ENCODE data around the gene SPNS2.

The SPNS2 gene

GRCh38 chr17:4480929-4481898 lies 17.5 kb upstream of the SPNS2 start:
- peak; percentile 59 to 60 for DNase-seq

- DNase-seq: no peak
Measured at GRCh38 chr17:4482338-4483011, 16.2 kb upstream of the SPNS2 start.

DNA sequence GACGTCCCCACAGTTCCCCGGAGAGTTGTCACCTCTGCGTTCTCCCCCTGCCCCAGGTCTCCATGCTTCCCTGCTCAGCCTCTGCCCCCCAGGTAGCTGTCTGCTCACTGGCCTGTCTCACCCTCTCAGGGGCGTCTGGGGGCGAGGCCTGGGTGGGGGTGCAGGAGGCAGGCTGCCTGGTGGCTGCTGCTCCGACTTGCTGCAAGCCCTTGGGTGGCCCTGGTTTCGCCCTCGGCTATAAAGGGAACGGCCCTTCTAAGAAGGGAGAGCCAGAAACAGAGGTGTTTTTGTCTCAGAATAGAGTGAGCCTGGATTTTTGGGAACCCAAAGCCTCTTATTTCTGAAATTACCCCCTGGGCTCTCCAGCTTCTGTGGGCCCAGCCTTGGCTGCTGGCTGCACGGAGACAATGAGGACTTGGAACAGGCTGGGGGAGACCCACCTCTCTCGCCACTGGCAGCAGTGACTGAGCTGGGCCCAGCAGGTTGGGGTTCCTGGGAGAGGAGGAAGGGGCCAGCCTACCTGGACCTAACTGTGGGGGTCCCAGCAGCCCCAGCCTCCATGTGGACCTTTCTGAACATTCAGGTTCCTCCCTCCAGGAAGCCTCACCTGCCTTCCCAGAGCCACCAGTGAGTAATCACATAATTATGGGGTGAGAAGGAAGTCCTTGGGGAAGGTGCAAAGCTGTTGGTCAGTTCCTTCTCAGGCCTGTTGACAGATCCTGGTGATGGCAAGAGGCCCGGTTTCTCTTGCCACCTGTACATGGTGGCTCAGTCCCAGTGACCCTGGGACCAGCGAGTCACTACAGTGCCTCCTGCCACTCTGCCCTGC lies 15.5 kb upstream of the SPNS2 start:
- no peak for DNase-seq

DNA sequence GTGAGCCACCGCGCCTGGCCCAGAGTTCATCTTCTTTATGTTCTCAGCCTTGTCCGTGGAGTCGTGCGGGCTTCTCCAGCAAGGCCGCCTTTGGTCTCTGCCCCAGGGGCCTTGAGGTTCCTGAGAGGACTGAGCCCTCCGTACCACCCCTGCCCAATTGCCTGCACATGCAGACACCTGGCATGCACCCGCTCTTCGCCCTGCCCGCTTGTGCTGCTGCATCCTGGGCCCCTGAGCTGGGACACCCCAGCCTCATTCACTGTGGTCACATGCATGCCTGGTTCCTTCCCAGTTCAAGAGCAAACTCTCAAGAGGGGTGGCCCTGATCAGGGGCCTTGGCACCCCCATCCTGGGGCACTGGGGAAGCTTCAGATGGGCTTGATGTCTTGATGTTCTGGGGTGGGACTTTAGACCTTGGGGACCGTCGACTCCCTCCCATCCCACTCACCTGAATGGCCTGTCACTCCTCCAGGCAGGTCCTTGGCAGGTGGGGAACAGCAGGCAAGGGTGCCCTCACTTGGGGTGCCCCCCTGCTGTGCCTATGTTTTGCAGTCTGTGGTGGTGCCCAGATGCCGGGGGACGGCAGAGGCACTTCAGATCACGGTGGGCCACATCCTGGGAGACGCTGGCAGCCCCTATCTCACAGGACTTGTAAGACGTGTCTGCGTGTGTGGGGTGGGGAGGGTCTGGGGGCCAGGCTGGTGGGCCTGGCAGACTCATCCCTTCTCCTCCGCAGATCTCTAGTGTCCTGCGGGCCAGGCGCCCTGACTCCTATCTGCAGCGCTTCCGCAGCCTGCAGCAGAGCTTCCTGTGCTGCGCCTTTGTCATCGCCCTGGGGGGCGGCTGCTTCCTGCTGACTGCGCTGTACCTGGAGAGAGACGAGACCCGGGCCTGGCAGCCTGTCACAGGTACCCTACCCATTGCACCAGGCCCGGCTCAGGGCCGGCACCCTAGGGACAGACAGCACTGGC lies 12.7 kb upstream of the SPNS2 start:
- peak; percentile 69 to 75 for DNase-seq

DNA sequence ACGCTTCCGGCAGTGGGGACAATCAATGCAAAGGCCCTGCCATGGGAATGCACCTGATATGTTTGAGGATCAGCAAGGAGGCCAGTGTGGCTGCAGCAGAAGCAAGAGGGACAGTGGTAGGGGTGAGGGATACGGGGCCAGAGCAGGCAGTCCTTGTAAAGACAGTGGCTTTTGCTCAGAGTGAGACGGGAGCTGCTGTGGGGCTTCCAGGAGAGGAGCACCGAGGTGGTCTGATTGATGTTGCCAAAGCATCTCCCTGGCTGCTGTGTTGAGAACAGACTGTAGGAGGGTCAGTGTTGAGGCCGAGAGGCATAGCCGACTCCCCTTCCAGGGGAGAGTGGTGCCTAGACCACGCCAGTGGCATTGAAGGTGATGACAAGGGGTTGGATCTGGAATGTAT lies 11.4 kb upstream of the SPNS2 start:
- DNase-seq: no peak

GRCh38 chr17:4487820-4488716 lies 10.6 kb upstream of the SPNS2 start:
- DNase-seq: no peak

GRCh38 chr17:4488989-4489595 lies 9.6 kb upstream of the SPNS2 start:
- DNase-seq: no peak

- DNase-seq: no peak
Measured at GRCh38 chr17:4490109-4490591, 8.5 kb upstream of the SPNS2 start.

DNA sequence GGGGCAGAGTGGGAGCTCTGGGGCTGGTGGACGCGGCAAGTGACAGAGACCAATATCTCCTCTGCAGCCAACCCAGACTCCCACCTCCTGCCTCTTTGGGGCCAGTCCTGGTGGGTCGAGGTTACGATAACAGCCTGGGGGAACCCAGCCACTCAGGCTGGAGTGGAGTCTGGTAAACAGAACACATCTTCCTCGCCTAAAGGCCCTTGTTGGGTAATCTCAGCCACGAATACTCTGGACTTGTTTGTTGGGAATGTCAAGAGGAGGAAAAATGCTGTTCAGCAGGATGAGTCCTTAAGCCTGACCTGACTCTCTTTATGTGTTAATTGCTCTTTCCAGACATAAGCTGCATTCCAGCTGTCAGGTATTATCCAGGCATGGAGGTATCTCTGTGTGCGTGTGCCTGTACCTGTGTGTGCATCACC lies 8.0 kb upstream of the SPNS2 start:
- DNase-seq: no peak

DNA sequence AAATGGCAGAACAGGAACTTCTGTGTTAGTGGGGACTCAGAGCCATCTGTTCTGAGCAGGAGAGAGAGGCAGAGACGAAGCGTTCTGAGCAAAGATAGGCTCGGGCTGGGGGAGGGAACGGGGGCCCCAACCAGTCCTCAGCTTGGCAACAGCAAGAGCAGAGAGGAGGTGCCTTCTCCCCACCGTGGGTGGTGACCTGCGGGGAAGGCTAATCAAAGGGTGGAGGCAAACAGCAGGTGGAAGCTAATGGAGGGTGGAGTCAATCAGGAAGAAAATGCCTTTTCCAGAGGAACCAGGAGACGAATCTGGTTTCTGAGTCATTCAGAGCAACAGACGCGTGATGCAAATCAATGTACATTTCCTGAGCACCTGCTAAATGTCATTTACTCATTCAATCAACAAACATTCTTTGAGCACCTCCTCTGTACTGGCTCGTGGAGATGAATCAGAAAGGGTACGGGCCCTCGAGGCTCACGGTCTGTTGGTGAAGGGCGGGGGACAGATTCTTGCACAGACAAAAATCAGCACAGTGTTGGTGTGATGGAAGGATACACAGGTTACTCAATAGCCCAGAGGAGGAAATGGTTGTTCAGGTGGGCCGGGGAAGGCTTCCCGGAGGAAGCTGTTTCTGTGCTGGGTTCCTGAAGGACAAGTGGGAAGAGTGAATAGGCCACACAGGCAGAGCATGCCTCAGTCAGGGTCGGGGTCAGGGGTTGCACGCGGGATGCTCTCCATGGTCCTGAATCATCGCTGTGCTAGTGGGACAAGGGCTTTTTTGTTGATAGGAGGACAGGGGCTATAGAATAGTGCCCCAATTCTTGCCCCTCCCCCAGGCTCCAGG lies 5.7 kb upstream of the SPNS2 start:
- peak; percentile 39 to 41 for DNase-seq

DNA sequence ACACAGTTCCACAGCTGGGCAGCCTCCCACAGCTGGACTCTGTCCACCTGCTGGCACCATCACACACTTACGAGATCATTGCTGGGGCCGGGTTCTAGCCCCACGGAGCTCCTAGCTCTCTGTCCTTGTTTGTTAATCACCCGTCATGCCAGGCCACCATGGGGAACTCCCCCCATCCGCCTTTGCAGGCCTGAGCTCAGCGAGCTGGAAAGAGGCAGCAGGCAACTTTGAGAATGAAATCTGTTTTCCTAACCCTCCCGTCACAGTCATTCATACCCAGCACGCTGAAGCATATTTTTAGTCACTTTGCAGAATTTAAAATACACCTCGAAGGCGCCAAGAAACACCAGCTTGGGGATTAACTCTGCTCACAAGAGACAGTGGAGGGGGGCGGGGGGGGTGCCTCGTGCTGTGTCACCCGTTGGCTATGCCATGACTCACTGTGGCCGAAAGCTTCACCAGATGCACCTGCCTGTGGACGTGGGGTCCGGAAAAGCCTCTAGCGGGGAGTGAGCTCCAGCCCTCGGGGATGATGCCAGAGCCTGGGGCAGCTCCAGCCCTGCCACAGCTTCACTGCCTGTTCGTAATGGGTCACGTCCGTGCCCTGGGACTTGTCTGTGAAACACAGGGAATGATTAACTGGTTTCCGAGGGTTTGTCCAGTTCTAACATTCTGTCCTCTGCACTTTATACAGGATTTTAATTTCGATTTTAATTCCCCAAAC lies 1.4 kb upstream of the SPNS2 start:
- DNase-seq: no peak

GRCh38 chr17:4499431-4500190 lies 930 bp downstream of the SPNS2 start:
- DNase-seq: peak; percentile 41 to 50

GRCh38 chr17:4500191-4500571 lies 1.5 kb downstream of the SPNS2 start:
- DNase-seq: no peak

DNA sequence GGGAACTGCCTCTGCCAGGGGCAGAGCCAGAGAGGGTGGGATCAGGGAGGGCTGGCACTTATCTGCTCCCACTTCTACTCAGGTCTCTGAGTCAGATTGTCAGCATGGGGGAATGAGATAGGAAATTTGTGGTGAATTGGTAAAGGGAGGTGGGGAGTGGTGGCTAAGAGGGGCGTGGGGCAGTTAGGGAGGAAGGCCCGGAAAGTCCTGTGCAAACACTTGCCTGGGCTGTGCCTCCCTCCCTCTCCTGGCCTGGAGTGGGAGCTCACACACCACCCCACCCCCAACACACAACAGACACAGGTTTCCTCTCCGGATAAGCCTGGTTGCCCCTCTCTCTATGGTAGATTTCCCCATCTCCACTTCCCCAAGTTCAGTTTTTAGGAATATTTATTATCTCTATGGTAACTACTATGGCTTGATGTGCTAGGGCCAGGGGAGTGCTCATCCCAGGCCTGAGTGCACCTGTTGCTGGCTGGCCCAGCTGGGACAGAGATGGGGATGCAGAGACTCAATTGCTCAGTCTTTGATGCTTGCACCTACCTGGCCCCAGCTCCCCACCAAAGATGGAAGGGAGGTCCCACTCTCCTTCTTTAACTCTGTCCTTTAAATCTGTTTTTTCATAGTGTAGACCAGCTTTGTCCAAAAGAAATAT lies 2.7 kb downstream of the SPNS2 start:
- no peak for DNase-seq

- no peak for DNase-seq
Measured at GRCh38 chr17:4502466-4503154, 3.9 kb downstream of the SPNS2 start.

DNA sequence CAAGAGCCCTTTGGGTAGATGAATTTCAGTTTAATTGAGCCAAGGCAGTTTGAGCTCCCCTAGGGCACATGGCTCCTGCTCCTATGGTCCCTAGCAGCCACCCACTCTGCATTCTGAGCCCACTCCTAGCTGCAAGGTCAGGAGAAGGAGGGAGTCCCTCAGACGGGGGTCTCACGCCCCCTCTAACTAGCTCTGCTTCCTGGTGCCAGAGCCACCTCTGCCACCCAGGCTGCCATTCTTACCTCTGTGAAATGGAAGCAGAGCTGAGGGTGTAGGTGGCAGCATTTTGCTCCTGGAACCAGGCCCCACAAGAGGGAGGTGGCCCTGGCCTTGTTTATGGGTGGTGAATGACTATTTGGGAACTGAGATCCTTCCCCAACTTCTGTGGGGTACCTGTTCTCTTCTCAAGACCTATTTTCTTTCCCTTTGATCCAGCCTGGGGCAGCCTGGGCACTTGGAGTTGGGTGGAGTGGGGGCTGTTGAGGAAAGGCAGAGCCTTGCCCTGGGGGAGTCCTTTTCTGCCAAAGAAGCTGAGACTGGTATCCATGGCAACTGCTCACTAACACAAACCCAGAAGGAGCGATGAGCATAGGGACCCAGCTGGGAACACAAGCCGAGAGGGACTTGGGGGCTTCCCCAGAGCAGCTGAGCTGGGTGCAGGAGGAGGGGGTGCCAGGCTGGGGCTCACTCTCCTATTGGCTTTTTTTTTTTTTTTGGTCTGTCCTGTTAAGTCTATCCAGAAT lies 4.8 kb downstream of the SPNS2 start:
- no peak for DNase-seq

Data from activated T-cell treated with anti-CD3 and anti-CD28 coated beads, Interleukin-2, amount 50 U/mL, for 48 hours (primary cell).